ENCODE results near the gene AATF.

DNA sequence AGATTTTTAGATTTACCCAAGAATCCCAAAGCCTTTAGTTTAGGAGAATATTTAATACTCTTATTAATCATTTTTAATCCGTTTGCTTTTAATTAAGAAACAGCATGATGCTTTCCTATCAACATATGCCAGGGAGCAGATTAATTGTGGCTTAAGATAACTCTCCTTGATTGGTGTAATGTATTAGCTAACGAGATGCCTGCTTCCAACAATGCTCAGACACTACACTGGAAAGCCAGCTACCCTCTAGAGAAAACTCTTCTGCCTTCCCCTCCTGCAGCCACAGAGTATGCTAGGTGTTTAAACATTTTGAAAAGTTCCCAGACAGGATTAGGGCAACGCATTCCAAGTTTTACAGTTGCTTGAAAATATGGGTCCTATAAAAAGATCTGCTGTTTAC lies 142.2 kb downstream of the AATF start:
- TF ChIP-seq, protein P1, sequence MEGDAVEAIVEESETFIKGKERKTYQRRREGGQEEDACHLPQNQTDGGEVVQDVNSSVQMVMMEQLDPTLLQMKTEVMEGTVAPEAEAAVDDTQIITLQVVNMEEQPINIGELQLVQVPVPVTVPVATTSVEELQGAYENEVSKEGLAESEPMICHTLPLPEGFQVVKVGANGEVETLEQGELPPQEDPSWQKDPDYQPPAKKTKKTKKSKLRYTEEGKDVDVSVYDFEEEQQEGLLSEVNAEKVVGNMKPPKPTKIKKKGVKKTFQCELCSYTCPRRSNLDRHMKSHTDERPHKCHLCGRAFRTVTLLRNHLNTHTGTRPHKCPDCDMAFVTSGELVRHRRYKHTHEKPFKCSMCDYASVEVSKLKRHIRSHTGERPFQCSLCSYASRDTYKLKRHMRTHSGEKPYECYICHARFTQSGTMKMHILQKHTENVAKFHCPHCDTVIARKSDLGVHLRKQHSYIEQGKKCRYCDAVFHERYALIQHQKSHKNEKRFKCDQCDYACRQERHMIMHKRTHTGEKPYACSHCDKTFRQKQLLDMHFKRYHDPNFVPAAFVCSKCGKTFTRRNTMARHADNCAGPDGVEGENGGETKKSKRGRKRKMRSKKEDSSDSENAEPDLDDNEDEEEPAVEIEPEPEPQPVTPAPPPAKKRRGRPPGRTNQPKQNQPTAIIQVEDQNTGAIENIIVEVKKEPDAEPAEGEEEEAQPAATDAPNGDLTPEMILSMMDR (IDR thresholded peaks at IDR 0.05) = no peak
- no peak for TF ChIP-seq POLR2A (IDR thresholded peaks at IDR 0.05)
